Osteoblast (primary cell): Measurements from ENCODE around the gene OR11H6. TPM values are rescaled to one million over a fixed set of nuclear protein-coding genes. Genes with fewer than 3 reads are reported as not detected.
"Not testable (repeated sequence)": the region's sequence is repeated elsewhere in the genome, so short reads cannot be mapped to it uniquely, and the experiment has no call there.

ENCODE experiments used
- DNase-seq: peaks from one replicate; pipeline ENCODE4 v3.0.0; 2011; ENCODE audit warnings: low spot score, mixed read lengths; ENCODE audit not compliant: insufficient read length; ENCODE audit errors: missing footprints
- H2AFZ ChIP-seq: 2 replicates; pipeline ENCODE4 v1.6.0; 2011; ENCODE audit warnings: mild to moderate bottlenecking, low read length
- H3K27ac ChIP-seq: 2 replicates; pipeline ENCODE4 v1.5.1; 2011; ENCODE audit warnings: mild to moderate bottlenecking, low read depth, low read length, moderate library complexity
- H3K27me3 ChIP-seq: 2 replicates; pipeline ENCODE4 v1.6.0; 2012; ENCODE audit warnings: mild to moderate bottlenecking, control low read depth, inconsistent platforms, low read length, moderate library complexity; ENCODE audit not compliant: insufficient read depth
- H3K36me3 ChIP-seq: 2 replicates; pipeline ENCODE4 v1.5.1; 2011; ENCODE audit warnings: mild to moderate bottlenecking, low read length, control low read depth, moderate library complexity; ENCODE audit not compliant: insufficient read depth
- H3K4me1 ChIP-seq: 2 replicates; pipeline ENCODE4 v1.5.1; 2011; ENCODE audit warnings: mild to moderate bottlenecking, low read length, control low read depth, moderate library complexity; ENCODE audit not compliant: insufficient read depth
- H3K4me2 ChIP-seq: 2 replicates; pipeline ENCODE4 v1.6.0; 2011; ENCODE audit warnings: mild to moderate bottlenecking, low read length; ENCODE audit not compliant: insufficient read depth
- H3K4me3 ChIP-seq: fragments of 200-600 bp; sonication (generic); 3 replicates; pipeline ENCODE4 v1.5.1; 2012; ENCODE audit warnings: mild to moderate bottlenecking, low read length, inconsistent platforms; ENCODE audit not compliant: insufficient read depth
- H3K79me2 ChIP-seq: 2 replicates; pipeline ENCODE4 v1.6.0; 2012; ENCODE audit warnings: mild to moderate bottlenecking, low read length, control low read depth, inconsistent platforms; ENCODE audit not compliant: insufficient read depth
- H3K9me3 ChIP-seq: 2 replicates; pipeline ENCODE4 v1.5.1; 2011; ENCODE audit warnings: low read depth, low read length, control low read depth
- H4K20me1 ChIP-seq: 2 replicates; pipeline ENCODE4 v1.6.0; 2012; ENCODE audit warnings: mild to moderate bottlenecking, low read length, control low read depth; ENCODE audit not compliant: insufficient read depth
- total RNA-seq: library from RNA; depleted of rRNA; stranded (reverse); fragments of >200 nt; gene quantifications from 2 replicates; pipeline ENCODE4 v1.2.3, GENCODE V29; 2012
- TF ChIP-seq, protein P1 (sequence below): IDR thresholded peaks from 2 replicates; pipeline ENCODE4 v1.5.1; 2011; ENCODE audit warnings: mild to moderate bottlenecking, low read depth, low read length, moderate library complexity; ENCODE audit errors: extremely low read depth

OR11H6 gene
- total RNA-seq, 1 donor: not detected

GRCh38 chr14:20209595-20209994 lies 13.9 kb upstream of the OR11H6 start:
- no peak overlapping the region for H2AFZ ChIP-seq
- no peaks in the 10 kb centered on the region for H3K27me3 ChIP-seq
- H4K20me1 ChIP-seq: no peaks in the 10 kb centered on the region
- H3K4me2 ChIP-seq: no peak overlapping the region
- H3K36me3 ChIP-seq: no peaks in the 10 kb centered on the region
- no peaks in the 10 kb centered on the region for H3K4me1 ChIP-seq
- no peak for DNase-seq
- H3K4me3 ChIP-seq: no peak overlapping the region
- no peak overlapping the region for H3K27ac ChIP-seq
- H3K9me3 ChIP-seq: no peaks in the 10 kb centered on the region
- no peaks in the 10 kb centered on the region for H3K79me2 ChIP-seq
- TF ChIP-seq, protein P1, sequence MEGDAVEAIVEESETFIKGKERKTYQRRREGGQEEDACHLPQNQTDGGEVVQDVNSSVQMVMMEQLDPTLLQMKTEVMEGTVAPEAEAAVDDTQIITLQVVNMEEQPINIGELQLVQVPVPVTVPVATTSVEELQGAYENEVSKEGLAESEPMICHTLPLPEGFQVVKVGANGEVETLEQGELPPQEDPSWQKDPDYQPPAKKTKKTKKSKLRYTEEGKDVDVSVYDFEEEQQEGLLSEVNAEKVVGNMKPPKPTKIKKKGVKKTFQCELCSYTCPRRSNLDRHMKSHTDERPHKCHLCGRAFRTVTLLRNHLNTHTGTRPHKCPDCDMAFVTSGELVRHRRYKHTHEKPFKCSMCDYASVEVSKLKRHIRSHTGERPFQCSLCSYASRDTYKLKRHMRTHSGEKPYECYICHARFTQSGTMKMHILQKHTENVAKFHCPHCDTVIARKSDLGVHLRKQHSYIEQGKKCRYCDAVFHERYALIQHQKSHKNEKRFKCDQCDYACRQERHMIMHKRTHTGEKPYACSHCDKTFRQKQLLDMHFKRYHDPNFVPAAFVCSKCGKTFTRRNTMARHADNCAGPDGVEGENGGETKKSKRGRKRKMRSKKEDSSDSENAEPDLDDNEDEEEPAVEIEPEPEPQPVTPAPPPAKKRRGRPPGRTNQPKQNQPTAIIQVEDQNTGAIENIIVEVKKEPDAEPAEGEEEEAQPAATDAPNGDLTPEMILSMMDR: no peak

GRCh38 chr14:20212406-20212805 lies 11.1 kb upstream of the OR11H6 start:
- not testable (repeated sequence) for H2AFZ ChIP-seq, DNase-seq, H3K36me3 ChIP-seq, H3K9me3 ChIP-seq, H3K27ac ChIP-seq, H3K79me2 ChIP-seq, H3K4me1 ChIP-seq, H4K20me1 ChIP-seq, H3K4me3 ChIP-seq, H3K4me2 ChIP-seq, H3K27me3 ChIP-seq

GRCh38 chr14:20215196-20215595 lies 8.3 kb upstream of the OR11H6 start:
- Histone ChIP-seq H3K27me3 (no peaks in the 10 kb centered on the region), H3K36me3 (no peaks in the 10 kb centered on the region), H3K4me3 (no peak overlapping the region), H3K9me3 (no peaks in the 10 kb centered on the region), H3K4me2 (no peak overlapping the region), H3K79me2 (no peaks in the 10 kb centered on the region), H3K27ac (no peak overlapping the region), H3K4me1 (no peaks in the 10 kb centered on the region), H4K20me1 (no peaks in the 10 kb centered on the region), H2AFZ (no peak overlapping the region)
- DNase-seq: no peak
- TF ChIP-seq, protein P1: no peak

- H4K20me1 ChIP-seq: no peaks in the 10 kb centered on the region
- TF ChIP-seq, protein P1: no peak
- no peak for DNase-seq
These were observed 4.5 kb upstream of the OR11H6 start for GRCh38 chr14:20219033-20219432.

More at GRCh38 chr14:20219033-20219432, 4.5 kb upstream of the OR11H6 start:
- Histone ChIP-seq H2AFZ (no peak overlapping the region), H3K27me3 (no peaks in the 10 kb centered on the region), H3K4me2 (no peak overlapping the region), H3K36me3 (no peaks in the 10 kb centered on the region), H3K79me2 (no peaks in the 10 kb centered on the region), H3K4me1 (no peaks in the 10 kb centered on the region), H3K9me3 (no peaks in the 10 kb centered on the region), H3K27ac (no peak overlapping the region), H3K4me3 (no peak overlapping the region)
